Kasumi-1 (cell line): ENCODE measurements around the gene STARD3.

ENCODE experiments used
- DNase-seq, 2 experiments: peaks; one replicate each; lab custom pipeline; 2025; lab: John Stamatoyannopoulos, UW

STARD3 gene

DNA sequence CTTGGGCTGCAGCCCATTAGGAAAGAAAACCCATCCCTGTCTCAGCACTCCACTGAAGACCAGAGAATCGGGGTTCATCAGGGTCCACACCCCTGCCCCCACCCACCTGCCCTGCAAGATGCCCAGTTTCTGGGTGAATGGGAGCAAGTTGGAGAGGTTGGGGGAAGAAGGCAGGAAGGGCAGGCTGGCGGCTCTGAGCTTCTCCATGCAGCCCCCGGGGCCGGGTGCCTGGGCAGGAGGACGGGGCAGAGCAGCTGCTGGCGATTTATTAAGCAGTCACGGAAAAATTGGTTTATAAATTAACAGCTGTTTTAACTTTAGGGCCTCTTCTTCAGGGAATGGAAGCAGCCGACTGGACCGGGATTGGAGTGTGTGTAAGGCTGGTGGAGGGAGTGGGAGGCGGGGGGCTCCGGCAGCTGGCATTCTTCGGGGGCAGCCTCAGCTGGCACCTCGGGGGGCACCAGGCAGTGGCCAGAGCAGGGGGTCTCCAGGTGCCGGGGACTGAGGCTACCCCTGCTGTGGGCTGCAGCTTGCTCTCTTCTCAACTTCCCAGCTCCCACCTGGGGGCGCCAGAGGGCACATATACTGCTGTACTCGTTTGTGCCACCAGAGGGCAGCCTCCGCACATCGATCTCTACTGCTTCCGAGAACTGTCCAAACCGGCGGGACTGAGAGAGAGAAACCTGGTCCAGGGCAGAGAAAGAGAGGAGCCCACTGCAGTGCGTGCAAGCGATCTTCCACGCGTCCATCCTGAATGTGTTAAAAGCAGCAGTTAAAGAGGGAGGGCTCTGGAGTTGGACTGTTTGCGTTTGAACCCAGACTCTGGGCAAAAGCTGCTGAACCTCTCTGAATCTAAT is 15.2 kb upstream of the STARD3 start:
- DNase-seq = peak; percentile 86 to 88

DNA sequence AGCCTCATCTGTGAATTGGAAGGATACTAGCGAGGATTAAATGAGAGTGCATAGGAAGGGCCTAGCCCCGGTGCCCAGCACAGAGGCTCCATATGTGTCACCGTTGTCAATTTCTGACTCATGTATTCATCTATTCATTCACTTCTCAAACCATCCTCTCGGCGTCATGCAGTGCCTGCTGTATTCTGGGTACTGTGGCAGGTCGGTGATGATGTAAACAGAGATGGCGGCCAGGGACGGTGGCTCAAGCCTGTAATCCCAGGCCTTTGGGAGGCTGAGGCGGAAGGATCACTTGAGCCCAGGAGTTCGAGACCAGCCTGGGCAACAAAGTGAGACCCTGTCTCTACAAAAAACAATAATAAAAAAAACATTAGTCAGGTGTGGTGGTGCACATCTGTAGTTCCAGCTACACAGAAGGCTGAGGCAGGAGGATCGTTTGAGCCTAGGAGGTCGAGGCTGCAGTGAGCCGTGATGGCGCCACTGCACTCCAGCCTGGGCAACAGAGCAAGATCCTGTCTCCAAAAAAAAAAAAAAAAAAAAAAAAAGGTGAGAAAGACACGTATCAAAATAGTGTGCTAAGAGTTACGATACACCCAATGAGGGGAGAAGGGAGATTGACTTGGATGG is 14.5 kb upstream of the STARD3 start:
- no peak for DNase-seq

DNA sequence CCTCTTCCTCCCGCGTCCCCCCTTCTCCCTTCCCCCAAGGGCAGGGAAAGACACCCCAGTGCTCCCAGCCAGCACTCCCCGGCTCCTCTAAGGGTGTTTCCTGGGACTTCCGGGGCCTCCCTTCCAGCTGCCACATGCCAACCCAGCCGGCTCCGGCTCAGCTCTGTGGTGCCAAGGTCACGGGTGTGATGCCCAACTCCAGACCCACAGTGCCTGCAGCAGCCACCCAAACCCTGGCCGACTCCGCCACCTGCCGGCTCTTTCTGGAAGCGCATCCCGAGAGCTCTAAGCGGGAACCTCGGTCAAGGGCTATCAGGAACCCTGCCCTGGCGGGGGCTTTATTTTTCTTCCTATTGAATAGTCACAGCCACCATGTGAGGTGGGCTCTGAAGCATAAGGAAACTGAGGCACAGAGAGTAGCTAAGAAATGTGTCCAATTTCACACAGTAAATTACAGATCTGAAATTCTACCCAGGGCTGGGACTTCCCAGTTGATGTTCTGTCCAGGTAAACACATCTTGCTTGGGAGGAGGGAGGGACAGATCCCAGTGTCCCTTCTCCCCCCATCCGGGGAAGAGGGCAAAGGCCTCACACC is 13.5 kb upstream of the STARD3 start:
- peak; percentile 51 to 54 for DNase-seq

GRCh38 chr17:39624313-39624712 is 12.6 kb upstream of the STARD3 start:
- no peak for DNase-seq

- DNase-seq = no peak
Observed at GRCh38 chr17:39625198-39625785, 11.7 kb upstream of the STARD3 start.

DNA sequence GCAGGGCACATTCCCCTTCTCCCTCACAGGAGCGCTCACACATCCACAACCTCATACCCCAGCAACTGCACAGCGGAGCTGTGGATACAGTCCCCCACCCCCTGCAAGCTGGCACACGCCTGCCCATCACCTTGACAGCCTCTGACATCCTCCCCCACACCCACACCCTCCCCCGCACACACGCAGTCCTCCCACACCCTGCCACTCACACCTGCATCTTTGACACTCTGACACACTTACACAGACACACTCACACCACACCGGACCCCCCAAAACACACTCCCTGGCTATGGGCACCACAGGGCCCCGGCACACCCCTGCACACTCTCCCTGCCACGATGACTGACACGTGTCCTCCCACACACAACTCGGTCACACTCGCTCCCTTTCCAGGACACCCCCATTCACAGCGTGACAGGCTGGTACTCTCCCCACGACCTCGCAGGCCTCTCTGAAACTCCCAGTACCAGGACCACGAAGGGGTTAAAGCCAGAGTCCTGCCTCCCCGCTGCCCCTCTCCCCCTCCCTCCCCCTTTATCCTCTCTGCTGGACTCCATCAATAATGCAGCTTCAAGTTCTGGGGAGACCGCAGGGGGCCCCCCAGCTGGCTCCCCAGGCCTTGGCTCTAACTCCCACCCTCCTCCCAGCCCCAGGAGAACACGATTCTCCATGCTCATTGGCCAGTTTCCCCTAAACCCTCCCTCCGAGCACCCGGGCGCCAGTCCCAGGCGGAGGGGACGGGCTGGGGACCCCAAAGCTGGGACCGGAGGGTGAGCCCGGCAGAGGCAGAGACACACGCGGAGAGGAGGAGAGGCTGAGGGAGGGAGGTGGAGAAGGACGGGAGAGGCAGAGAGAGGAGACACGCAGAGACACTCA is 10.5 kb upstream of the STARD3 start, which contains the start of gene PPP1R1B:
TSS of gene PPP1R1B (plus strand) at position 782 of the 876 bp plus-strand sequence. CDS start 441 bp downstream, outside the sequence.
- no peak for DNase-seq

DNA sequence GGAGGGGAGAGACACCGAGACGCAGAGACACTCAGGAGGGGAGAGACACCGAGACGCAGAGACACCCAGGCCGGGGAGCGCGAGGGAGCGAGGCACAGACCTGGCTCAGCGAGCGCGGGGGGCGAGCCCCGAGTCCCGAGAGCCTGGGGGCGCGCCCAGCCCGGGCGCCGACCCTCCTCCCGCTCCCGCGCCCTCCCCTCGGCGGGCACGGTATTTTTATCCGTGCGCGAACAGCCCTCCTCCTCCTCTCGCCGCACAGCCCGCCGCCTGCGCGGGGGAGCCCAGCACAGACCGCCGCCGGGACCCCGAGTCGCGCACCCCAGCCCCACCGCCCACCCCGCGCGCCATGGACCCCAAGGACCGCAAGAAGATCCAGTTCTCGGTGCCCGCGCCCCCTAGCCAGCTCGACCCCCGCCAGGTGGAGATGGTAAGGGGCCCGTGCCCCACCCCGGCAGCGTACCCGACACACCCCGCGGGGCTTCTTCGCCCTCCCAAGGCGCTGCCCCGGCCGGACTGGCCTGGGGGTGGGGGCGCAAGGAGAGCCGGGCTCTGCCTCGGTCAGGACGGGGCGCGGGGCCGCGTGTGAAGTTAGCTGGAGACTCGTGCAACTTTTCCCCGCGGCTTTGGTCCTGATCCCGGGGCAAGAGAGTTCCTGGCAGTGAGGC is 9.8 kb upstream of the STARD3 start:
- no peak for DNase-seq

DNA sequence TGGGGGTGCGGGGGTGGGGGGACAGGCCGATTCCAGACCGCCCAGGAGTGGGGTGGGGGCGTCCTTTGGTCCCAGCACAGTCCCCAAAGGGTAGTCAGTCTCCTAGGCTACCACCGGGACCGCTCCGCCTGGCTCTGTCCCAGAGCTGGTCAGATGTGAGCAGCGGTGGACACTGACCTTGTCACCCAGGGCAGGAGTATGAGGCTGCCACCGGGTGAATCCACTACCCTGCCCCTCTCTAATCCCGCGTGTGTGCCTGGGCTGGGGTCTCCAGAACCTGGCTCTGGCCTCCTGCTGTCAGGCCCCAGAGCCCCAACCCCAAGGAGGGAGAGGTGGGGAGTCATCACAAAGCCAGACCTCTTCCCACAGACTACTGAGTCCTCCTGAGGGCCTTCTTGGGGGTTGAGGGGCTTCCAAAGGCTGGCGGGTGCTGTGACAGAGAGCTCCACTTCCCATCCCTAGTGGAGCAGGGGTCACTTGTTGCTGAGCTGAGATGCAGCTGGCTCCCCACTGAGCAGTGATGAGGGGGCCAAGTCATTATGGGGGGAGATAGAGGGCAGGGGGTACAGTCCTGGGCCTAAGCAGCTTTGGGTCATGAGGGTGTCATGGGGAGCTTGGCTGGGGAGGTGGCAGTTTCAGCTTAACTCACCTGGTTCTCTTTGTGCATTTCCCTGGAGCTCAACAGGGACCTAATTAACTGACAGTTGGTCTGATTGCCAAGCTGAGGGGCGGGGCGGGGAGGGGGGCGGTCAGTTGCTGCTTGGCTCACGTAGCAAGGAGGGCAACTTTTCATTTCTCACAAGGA is 9.0 kb upstream of the STARD3 start:
- DNase-seq = no peak

DNA sequence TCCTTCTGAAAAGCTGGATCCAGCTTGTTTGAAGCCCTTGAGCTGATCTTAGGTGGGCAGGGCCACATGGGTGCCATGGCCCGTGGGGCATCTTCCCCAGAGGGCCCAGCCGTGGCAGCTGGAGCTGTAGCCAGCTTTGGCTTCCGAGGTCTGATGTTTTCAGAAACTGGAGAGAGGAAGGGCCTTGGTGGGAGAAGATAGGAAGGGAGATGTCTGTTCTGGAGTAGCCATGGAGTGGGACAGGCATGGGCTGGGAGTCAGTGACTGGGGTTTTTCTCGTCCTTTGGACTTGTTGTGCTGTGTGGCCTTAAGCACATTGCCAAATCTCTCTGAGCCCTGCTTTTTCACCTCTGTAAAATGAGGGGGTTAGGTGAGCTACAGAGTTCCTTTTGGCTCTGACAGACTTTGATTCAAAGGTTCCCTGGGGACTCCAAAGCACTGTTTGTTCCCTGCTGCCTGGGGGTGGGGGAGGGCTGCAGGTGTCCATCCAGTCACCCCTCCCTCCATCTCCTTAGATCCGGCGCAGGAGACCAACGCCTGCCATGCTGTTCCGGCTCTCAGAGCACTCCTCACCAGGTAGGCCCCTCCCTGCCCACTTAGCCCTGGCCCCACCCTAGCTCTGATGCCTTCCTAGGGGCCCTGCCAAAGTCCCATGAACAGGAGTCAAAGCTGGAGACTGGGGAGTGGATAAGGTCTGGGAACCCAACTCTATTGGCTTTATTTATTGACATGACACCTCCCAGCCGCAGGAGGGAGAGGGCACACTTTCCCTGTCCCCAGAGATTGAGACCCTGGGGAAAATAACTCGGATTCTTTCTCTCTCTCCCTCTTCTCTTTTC is 8.1 kb upstream of the STARD3 start:
- no peak for DNase-seq

DNA sequence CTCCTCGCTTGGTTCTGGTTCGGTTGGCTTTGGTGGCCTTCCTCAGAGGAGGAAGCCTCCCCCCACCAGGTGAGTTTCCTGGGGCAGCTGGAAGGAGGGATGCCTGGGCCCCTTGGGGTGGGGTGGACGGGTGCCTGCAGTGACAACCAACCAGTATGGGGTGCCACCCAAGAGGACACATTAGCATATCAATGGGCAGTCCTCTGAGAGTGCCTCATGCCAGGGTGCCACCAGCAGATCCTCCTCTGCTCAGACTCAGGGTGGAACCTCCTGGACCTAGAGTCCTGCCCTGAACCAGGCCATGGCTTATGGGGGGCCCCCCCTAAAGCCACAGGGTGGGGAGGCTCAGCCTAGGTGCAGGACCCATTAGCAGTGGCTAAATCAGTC is 7.5 kb upstream of the STARD3 start:
- DNase-seq = no peak

GRCh38 chr17:39629898-39630297 is 7.0 kb upstream of the STARD3 start:
- no peak for DNase-seq

GRCh38 chr17:39631403-39631802 is 5.5 kb upstream of the STARD3 start:
- no peak for DNase-seq

DNA sequence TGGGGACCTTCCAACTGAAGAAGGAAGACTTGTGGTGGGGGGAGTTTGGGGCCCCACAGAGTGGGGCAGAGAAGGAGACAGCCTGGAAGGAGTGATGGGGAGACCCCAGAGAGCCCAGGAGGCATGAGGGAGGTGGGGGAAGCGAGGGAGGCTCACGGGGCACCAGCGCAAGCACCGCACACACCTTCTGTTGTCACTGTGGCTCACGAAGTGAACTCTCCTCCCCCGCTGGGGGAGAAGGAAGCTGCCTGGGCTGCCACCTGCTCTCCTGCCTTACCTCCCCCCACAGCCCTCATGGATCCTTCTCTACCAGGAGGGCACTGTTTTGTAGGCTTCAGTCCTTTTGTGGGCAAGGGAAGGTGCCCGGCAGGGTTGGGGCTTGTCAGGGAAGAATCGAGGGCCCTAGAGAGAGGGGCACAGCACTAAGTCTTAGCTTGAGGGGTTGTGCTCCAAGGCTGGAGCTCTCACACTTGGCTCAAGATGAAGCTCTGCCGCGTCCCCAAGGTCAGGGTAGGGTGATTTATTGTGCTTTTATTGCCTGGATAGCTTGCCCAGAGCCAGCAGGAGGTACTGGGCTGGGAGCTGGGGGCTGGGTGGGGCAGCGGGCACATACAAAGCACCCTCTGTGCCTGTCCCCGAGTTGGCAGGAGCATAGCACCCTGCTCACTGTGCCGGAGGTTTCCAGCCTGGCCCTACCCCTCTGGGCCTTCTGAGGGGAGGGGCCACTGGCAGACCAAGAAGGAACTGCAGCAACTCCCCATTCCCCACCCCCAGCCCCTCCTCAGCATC is 4.6 kb upstream of the STARD3 start:
- no peak for DNase-seq

- no peak for DNase-seq
Observed at GRCh38 chr17:39633570-39634183, 3.3 kb upstream of the STARD3 start.

GRCh38 chr17:39634384-39634871 is 2.5 kb upstream of the STARD3 start:
- DNase-seq = peak; percentile 59 to 75

DNA sequence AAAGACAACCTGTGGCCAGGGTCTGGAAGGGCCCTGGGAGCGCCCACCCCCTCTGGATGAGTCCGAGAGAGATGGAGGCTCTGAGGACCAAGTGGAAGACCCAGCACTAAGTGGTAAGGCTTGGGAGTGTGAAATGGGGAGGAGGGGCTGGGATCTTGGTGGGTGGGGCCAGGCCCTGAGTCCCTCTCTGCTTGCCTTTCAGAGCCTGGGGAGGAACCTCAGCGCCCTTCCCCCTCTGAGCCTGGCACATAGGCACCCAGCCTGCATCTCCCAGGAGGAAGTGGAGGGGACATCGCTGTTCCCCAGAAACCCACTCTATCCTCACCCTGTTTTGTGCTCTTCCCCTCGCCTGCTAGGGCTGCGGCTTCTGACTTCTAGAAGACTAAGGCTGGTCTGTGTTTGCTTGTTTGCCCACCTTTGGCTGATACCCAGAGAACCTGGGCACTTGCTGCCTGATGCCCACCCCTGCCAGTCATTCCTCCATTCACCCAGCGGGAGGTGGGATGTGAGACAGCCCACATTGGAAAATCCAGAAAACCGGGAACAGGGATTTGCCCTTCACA is 1.2 kb upstream of the STARD3 start:
- DNase-seq = no peak

- no peak for DNase-seq
Observed at GRCh38 chr17:39636587-39636926, 387 bp upstream of the STARD3 start.

DNA sequence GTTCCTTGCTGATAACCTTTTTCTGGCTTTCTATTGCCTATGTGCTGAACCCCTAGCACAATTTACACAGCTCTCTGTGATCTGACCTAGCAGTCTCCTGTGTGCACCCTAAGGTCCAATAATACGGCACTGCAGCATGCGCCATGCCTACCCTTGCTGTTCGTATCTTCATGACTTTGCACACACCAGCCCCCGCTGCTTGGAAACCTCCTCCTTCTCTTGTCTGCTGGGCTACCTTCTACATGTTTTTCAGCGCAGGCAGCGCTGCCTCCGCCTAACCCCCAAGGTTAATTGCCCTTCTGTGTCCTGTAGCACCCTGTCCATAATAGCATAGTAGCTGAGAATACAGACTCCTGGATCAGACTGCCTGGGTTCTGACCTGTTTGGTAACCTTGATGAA is 1.4 kb downstream of the STARD3 start:
- no peak for DNase-seq
